ENCODE measurements around the gene PPME1.

DNA sequence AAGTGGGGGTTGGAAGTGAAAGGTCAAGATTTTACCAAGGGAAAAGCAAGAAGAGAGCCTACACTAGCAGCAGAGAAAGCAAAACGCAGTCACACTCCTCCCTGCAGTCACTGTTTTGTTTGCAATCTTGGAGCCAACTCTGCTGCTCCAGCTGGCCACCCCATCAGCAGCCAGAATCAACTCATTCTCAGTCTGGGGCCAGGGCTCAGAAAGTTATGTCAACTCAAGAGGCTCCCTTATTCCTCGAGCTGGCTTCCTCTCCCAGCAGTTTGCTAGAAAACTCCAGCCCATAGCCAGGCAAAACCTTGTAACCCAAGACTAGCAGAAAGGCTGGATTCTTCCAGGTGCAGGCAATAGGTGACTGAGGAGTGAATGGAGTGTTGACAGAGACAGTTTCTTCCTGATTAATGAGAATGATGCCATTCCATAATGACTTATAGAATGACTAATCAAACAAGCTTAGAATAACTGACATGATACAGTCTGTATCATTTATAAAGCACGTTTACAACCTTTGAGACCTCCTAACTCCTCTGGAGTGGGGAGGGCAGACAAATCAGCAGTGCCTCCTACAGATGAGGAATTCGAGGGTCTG lies 87.0 kb downstream of the PPME1 start:
- TF ChIP-seq, protein P1, sequence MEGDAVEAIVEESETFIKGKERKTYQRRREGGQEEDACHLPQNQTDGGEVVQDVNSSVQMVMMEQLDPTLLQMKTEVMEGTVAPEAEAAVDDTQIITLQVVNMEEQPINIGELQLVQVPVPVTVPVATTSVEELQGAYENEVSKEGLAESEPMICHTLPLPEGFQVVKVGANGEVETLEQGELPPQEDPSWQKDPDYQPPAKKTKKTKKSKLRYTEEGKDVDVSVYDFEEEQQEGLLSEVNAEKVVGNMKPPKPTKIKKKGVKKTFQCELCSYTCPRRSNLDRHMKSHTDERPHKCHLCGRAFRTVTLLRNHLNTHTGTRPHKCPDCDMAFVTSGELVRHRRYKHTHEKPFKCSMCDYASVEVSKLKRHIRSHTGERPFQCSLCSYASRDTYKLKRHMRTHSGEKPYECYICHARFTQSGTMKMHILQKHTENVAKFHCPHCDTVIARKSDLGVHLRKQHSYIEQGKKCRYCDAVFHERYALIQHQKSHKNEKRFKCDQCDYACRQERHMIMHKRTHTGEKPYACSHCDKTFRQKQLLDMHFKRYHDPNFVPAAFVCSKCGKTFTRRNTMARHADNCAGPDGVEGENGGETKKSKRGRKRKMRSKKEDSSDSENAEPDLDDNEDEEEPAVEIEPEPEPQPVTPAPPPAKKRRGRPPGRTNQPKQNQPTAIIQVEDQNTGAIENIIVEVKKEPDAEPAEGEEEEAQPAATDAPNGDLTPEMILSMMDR (IDR thresholded peaks at IDR 0.05), result no peak
- TF ChIP-seq POLR2A (IDR thresholded peaks at IDR 0.05) (no peak), POLR2AphosphoS5 (IDR thresholded peaks at IDR 0.05; ENCODE audit: insufficient read depth in 1 of 2, low read depth in 1 of 2) (no peak)

Data from vagina (tissue), 2 donors.